ENCODE data around the gene ZNRF4.

DNA sequence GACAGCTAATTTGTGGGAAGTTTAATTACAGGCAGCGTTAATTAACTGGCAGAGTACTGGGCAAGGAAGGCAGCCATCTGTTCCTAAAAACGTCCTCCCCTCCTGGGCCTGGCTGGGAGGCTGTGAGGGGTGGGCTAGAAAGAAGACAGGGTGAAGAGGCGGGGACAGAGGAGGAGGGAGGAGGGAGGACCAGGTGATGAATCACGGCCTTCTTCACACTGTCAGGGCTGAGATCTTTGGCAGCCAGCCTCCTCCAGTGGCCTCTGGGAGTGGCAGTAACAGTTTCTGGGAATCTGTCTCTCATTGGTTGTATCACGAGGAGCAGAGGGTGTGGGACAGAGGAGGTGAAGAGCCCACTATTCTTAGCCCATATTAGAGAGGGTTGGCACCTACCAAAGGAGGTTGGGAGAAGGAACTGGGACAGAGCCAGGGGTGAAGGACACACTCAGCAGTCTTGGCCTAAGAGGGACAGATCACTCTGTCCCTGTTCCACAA is 9.6 kb upstream of the ZNRF4 start:
- TF ChIP-seq, protein P1, sequence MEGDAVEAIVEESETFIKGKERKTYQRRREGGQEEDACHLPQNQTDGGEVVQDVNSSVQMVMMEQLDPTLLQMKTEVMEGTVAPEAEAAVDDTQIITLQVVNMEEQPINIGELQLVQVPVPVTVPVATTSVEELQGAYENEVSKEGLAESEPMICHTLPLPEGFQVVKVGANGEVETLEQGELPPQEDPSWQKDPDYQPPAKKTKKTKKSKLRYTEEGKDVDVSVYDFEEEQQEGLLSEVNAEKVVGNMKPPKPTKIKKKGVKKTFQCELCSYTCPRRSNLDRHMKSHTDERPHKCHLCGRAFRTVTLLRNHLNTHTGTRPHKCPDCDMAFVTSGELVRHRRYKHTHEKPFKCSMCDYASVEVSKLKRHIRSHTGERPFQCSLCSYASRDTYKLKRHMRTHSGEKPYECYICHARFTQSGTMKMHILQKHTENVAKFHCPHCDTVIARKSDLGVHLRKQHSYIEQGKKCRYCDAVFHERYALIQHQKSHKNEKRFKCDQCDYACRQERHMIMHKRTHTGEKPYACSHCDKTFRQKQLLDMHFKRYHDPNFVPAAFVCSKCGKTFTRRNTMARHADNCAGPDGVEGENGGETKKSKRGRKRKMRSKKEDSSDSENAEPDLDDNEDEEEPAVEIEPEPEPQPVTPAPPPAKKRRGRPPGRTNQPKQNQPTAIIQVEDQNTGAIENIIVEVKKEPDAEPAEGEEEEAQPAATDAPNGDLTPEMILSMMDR (IDR thresholded peaks at IDR 0.05) = no peak
- no peak for TF ChIP-seq POLR2A (IDR thresholded peaks at IDR 0.05)

Data from lower leg skin (tissue), 3 donors.